PC-3 (cell line): ENCODE measurements around the gene PARP11. TPM values are rescaled to one million over a fixed set of nuclear protein-coding genes. Genes with fewer than 3 reads are reported as not detected.

Experiments used
- ATAC-seq: fragments of 200-7000 bp; cut with Tn5 transposase; 2 replicates; pipeline ENCODE4 v1.9.1; 2020; ENCODE audit warnings: mild to moderate bottlenecking, moderate library complexity
- BruUV-seq: library from RNA; stranded (reverse); fragments of 400-500 nt; replicated peaks from 2 replicates; lab custom pipeline; 2021; lab: Mats Ljungman, UMichigan
- CTCF ChIA-PET: fragments of 300-600 bp; sonication (Branson Sonifier 250); formaldehyde crosslinking; loops from one replicate; lab custom pipeline; 2022; ENCODE audit warnings: antibody characterized with exemption; lab: Charles Lee
- POLR2A ChIA-PET: fragments of 300-600 bp; sonication (Branson Sonifier 250); formaldehyde crosslinking; loops from one replicate; lab custom pipeline; 2022; ENCODE audit warnings: antibody characterized with exemption; ENCODE audit not compliant: unreplicated experiment; lab: Charles Lee
- DNase-seq: peaks from one replicate; pipeline ENCODE4 v3.0.0-alpha.2; 2015
- H2AFZ ChIP-seq: fragments of 300-600 bp; sonication (generic); 2 replicates; pipeline ENCODE4 v1.6.0; 2016; ENCODE audit warnings: antibody characterized with exemption, low read length
- H3F3A ChIP-seq: fragments of 300-600 bp; sonication (generic); one replicate; pipeline ENCODE4 v1.6.0; 2017; ENCODE audit warnings: antibody characterized with exemption, low read length, control low read depth, mild to moderate bottlenecking; ENCODE audit not compliant: unreplicated experiment
- H3K27ac ChIP-seq: fragments of 300-600 bp; sonication (generic); 2 replicates; pipeline ENCODE4 v1.5.1; 2016; ENCODE audit warnings: mild to moderate bottlenecking, low read length
- H3K27me3 ChIP-seq: fragments of 300-600 bp; sonication (generic); 2 replicates; pipeline ENCODE4 v1.6.1; 2016; ENCODE audit warnings: low read length, mixed read lengths
- H3K36me3 ChIP-seq: fragments of 300-600 bp; sonication (generic); 2 replicates; pipeline ENCODE4 v1.6.1; 2016; ENCODE audit warnings: low read depth, mixed run types, low read length, mixed read lengths
- H3K4me1 ChIP-seq: fragments of 300-600 bp; sonication (generic); 2 replicates; pipeline ENCODE4 v1.5.1; 2016; ENCODE audit warnings: low read length; ENCODE audit not compliant: insufficient read depth
- H3K4me2 ChIP-seq: fragments of 300-600 bp; sonication (generic); 2 replicates; pipeline ENCODE4 v1.6.0; 2016; ENCODE audit warnings: low read length
- H3K4me3 ChIP-seq: fragments of 300-600 bp; sonication (generic); 2 replicates; pipeline ENCODE4 v1.5.1; 2016; ENCODE audit warnings: mild to moderate bottlenecking, low read length, mixed read lengths
- H3K79me2 ChIP-seq: fragments of 300-600 bp; sonication (generic); 2 replicates; pipeline ENCODE4 v1.6.1; 2017; ENCODE audit warnings: low read length, mixed read lengths
- H3K9ac ChIP-seq: fragments of 300-600 bp; sonication (generic); 2 replicates; pipeline ENCODE4 v1.6.0; 2016; ENCODE audit warnings: mild to moderate bottlenecking, low read length
- H3K9me2 ChIP-seq: fragments of 300-600 bp; sonication (generic); replicated peaks from 2 replicates; pipeline ENCODE4 v1.6.1; 2016; ENCODE audit warnings: mixed run types, low read length, mixed read lengths
- H3K9me3 ChIP-seq: fragments of 300-600 bp; sonication (generic); 2 replicates; pipeline ENCODE4 v1.6.1; 2016; ENCODE audit warnings: low read length, mixed read lengths
- H4K20me1 ChIP-seq: fragments of 300-600 bp; sonication (generic); 2 replicates; pipeline ENCODE4 v1.6.1; 2016; ENCODE audit warnings: low read length, mixed read lengths
- EZH2 ChIP-seq: fragments of 300-600 bp; sonication (generic); IDR thresholded peaks from one replicate; pipeline ENCODE4 v1.6.1; 2017; ENCODE audit warnings: antibody characterized with exemption, mild to moderate bottlenecking, low read length; ENCODE audit not compliant: unreplicated experiment
- EZH2phosphoT487 ChIP-seq: fragments of 300-600 bp; sonication (generic); IDR thresholded peaks from 2 replicates; pipeline ENCODE4 v1.6.1; 2018; ENCODE audit warnings: mild to moderate bottlenecking, antibody characterized with exemption, low read length, borderline replicate concordance
- intact Hi-C: fragments of 100-400 bp; cut with micrococcal nuclease; formaldehyde crosslinking; loops from 2 replicates; pipeline ENCODE4 v1.9.0; 2023
- total RNA-seq: library from RNA; depleted of rRNA; stranded (reverse); fragments of >200 nt; gene quantifications from 2 replicates; pipeline ENCODE4 v1.2.3, GENCODE V29; 2014
- TF ChIP-seq, protein P1 (sequence below): fragments of 300-600 bp; sonication (generic); conservative IDR thresholded peaks from 2 replicates; pipeline ENCODE4 v1.5.1; 2017; ENCODE audit warnings: antibody characterized with exemption, low read depth, mild to moderate bottlenecking, low read length

Gene PARP11
- total RNA-seq, 1 experiment from 2014 or later: 2.2 TPM

DNA sequence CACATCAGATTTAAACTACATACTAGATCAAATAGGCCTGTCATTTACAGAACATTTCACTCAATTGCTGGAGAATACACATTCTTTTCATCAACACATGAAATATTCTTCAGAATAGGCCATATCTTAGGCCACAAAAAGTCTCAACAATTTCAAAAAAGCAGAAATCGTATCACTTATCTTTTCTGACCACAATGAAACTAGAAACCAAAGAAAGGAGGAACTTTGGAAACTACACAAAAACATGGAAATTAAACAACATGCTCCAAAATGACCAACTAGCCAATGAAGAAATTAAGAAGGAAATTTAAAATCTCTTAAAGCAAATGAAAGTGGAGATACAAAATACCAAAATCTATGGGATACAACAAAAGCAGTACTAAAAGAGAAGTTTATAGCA, 35.1 kb downstream of the PARP11 start:
- Histone ChIP-seq H3K36me3 (no peaks in the 10 kb centered on the region), H3K4me1 (peaks cover 3% of the 10 kb centered on the region; the same call in 1 of the 2 replicates), H3K9me2 (no peaks in the 10 kb centered on the region), H3K27me3 (no peaks in the 10 kb centered on the region), H3F3A (no peaks in the 10 kb centered on the region), H2AFZ (no peak overlapping the region), H3K4me3 (no peak overlapping the region), H4K20me1 (no peaks in the 10 kb centered on the region), H3K9me3 (no peaks in the 10 kb centered on the region), H3K27ac (no peak overlapping the region), H3K4me2 (no peak overlapping the region), H3K79me2 (no peaks in the 10 kb centered on the region), H3K9ac (no peak overlapping the region)
- intact Hi-C loops: no loop called here
- ChIA-PET CTCF (no interaction called here), POLR2A (no interaction called here)
- no peak for ATAC-seq
- BruUV-seq: no TSS peak
- DNase-seq: no peak
- TF ChIP-seq EZH2: no peak
- TF ChIP-seq EZH2phosphoT487: no peak
- TF ChIP-seq, protein P1, sequence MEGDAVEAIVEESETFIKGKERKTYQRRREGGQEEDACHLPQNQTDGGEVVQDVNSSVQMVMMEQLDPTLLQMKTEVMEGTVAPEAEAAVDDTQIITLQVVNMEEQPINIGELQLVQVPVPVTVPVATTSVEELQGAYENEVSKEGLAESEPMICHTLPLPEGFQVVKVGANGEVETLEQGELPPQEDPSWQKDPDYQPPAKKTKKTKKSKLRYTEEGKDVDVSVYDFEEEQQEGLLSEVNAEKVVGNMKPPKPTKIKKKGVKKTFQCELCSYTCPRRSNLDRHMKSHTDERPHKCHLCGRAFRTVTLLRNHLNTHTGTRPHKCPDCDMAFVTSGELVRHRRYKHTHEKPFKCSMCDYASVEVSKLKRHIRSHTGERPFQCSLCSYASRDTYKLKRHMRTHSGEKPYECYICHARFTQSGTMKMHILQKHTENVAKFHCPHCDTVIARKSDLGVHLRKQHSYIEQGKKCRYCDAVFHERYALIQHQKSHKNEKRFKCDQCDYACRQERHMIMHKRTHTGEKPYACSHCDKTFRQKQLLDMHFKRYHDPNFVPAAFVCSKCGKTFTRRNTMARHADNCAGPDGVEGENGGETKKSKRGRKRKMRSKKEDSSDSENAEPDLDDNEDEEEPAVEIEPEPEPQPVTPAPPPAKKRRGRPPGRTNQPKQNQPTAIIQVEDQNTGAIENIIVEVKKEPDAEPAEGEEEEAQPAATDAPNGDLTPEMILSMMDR: no peak

DNA sequence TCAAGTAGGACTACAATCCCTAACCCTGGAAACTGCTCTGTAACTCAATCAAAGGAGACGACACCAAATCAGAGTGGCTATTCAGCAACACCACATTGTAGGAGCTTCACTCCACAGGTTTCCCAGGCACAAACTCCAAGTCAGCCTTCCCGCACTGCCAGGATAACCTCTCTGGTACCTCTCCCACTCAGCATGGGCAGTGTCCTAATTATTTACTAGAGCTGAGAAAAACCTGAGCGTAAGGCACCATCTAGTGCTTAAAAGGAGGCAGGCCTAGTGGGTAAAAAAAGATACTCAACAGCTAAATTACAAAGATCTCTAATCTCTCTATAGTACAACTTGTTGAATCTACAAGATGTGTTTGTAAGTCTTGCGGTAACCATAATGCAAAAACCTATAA, 36.1 kb downstream of the PARP11 start:
- H3K9me2 ChIP-seq: no peaks in the 10 kb centered on the region
- no peaks in the 10 kb centered on the region for H3K79me2 ChIP-seq
- H3K36me3 ChIP-seq: no peaks in the 10 kb centered on the region
- no peaks in the 10 kb centered on the region for H3K9me3 ChIP-seq
- no peaks in the 10 kb centered on the region for H3K27me3 ChIP-seq
- BruUV-seq: no TSS peak
- H3K4me2 ChIP-seq: no peak overlapping the region
- ChIA-PET POLR2A (no interaction called here), CTCF (no interaction called here)
- ATAC-seq (no peak), DNase-seq (no peak)
- H3K9ac ChIP-seq: no peak overlapping the region
- H3F3A ChIP-seq: no peaks in the 10 kb centered on the region
- H3K4me1 ChIP-seq: peaks cover 13% of the 10 kb centered on the region
- TF ChIP-seq, protein P1: no peak
- no peak for TF ChIP-seq EZH2phosphoT487
- no peak for TF ChIP-seq EZH2
- intact Hi-C loops: no loop called here
- H3K27ac ChIP-seq: no peak overlapping the region
- H3K4me3 ChIP-seq: no peak overlapping the region
- no peaks in the 10 kb centered on the region for H4K20me1 ChIP-seq
- no peak overlapping the region for H2AFZ ChIP-seq

DNA sequence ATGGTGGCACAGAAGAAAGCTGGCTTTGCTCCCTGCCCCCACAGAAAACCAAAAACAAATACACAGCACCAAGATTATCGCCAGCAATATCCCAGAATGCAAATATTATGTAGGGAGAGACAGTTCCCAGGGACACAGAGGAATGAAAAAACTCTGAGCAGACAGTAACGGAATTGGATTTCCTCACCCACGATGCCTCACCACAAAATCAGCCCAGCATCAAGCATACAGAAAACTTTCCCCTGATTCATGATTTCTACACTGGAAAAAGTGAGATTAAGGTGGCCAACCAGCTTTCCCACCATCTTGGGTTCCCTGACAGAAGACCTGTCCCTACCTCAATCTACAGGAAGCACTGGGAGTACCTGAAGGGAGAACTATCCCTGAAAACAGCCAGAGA, 36.6 kb downstream of the PARP11 start:
- no TSS peak for BruUV-seq
- ATAC-seq: no peak
- H3K27me3 ChIP-seq: no peaks in the 10 kb centered on the region

More for the DNA sequence above, 36.6 kb downstream of the PARP11 start:
- intact Hi-C loops: no loop called here
- Histone ChIP-seq H3K9me3 (no peaks in the 10 kb centered on the region), H2AFZ (no peak overlapping the region), H3K4me3 (no peak overlapping the region), H3K4me1 (peaks cover 13% of the 10 kb centered on the region), H3K4me2 (no peak overlapping the region), H3K9me2 (no peaks in the 10 kb centered on the region), H3F3A (no peaks in the 10 kb centered on the region), H3K27ac (no peak overlapping the region), H3K36me3 (no peaks in the 10 kb centered on the region), H4K20me1 (no peaks in the 10 kb centered on the region), H3K9ac (no peak overlapping the region), H3K79me2 (no peaks in the 10 kb centered on the region)
- ChIA-PET POLR2A (no interaction called here), CTCF (no interaction called here)
- DNase-seq: no peak
- TF ChIP-seq EZH2 (no peak), EZH2phosphoT487 (no peak)
- TF ChIP-seq, protein P1: no peak
